LNCaP clone FGC (cell line): ENCODE measurements around the gene DGKQ.

Experiments used
- DNase-seq: peaks from one replicate; pipeline ENCODE4 v3.0.0-alpha.2; 2011; ENCODE audit warnings: low read depth
- H3K4me3 ChIP-seq: 2 replicates; pipeline ENCODE4 v1.5.1; 2011; ENCODE audit warnings: mild to moderate bottlenecking, low read depth, low read length, control low read depth
- TF ChIP-seq, protein P1 (sequence below): IDR thresholded peaks from 2 replicates; pipeline ENCODE4 v1.5.1; 2012; ENCODE audit warnings: mild to moderate bottlenecking; ENCODE audit not compliant: control insufficient read depth, insufficient read depth; ENCODE audit errors: extremely low read depth

Gene DGKQ

GRCh38 chr4:993111-994029 is 20.0 kb upstream of the DGKQ start, which contains the start of gene SLC26A1:
SLC26A1 (minus strand) TSS chr4:993404; CDS start chr4:991703, 1,701 bp downstream.
- H3K4me3 ChIP-seq: peak within 1 kb of the TSS; percentile 57
- peak; percentile 51 for DNase-seq

GRCh38 chr4:992297-993110 is 19.1 kb upstream of the DGKQ start:
- DNase-seq: peak; percentile 93
- TF ChIP-seq, protein P1, sequence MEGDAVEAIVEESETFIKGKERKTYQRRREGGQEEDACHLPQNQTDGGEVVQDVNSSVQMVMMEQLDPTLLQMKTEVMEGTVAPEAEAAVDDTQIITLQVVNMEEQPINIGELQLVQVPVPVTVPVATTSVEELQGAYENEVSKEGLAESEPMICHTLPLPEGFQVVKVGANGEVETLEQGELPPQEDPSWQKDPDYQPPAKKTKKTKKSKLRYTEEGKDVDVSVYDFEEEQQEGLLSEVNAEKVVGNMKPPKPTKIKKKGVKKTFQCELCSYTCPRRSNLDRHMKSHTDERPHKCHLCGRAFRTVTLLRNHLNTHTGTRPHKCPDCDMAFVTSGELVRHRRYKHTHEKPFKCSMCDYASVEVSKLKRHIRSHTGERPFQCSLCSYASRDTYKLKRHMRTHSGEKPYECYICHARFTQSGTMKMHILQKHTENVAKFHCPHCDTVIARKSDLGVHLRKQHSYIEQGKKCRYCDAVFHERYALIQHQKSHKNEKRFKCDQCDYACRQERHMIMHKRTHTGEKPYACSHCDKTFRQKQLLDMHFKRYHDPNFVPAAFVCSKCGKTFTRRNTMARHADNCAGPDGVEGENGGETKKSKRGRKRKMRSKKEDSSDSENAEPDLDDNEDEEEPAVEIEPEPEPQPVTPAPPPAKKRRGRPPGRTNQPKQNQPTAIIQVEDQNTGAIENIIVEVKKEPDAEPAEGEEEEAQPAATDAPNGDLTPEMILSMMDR: no peak
- H3K4me3 ChIP-seq: peak overlapping the region; percentile 57

More at GRCh38 chr4:993111-994029, 20.0 kb upstream of the DGKQ start, which contains the start of gene SLC26A1:
- TF ChIP-seq, protein P1: no peak

- H3K4me3 ChIP-seq: peak overlapping the region; percentile 57
- DNase-seq: no peak
- TF ChIP-seq, protein P1: no peak
Observed at GRCh38 chr4:991451-992296, 18.3 kb upstream of the DGKQ start.

- no peak for DNase-seq
- TF ChIP-seq, protein P1: no peak
Observed at GRCh38 chr4:990746-991367, 17.5 kb upstream of the DGKQ start.

DNA sequence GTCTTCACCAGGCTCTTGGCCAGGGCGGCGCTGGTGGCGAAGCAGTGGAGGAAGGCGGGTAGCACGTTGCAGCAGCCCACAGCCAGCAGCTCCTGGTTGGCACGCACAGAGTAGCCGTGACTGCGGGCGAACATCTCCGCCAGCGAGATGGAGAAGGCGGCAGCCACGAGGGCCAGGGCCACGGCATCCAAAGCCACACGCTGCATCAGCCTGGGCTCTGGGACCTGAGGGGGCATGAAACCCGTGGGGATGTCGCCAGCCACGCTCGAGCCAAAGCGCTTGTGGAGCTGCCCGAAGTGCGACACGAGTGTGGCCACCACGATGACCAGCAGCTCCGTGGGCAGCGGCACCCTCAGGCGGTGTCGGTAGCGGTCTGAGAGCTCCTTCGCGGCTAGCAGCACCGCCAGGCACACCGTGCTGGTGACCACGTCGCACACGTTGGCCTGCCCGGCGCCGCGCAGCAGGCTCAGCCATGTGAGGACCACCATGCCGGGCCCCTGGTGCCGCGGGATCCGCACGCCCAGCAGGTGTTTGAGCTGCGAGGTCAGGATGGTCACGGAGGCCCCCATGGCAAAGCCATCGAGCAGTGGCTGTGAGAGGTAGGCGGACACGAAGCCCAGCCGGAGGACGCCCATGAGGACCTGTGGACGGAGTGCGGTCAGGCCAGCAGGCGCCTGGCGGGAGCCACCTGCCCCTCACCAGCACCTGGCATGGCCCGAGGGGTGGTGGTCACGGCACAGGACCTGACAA is 16.5 kb upstream of the DGKQ start:
- DNase-seq: no peak
- H3K4me3 ChIP-seq: no peak overlapping the region
- TF ChIP-seq, protein P1: no peak

More at GRCh38 chr4:990746-991367, 17.5 kb upstream of the DGKQ start:
- H3K4me3 ChIP-seq: no peak overlapping the region
